ENCODE measurements around the gene CHRNE.

The CHRNE gene

GRCh38 chr17:4944554-4945175 lies 41.8 kb upstream of the CHRNE start:
- H3K4me1 ChIP-seq (ENCODE audit: control insufficient read depth, low read length) = peaks cover 61% of the 10 kb centered on the region
- H3K27me3 ChIP-seq (ENCODE audit: control insufficient read depth, low read length) = no peaks in the 10 kb centered on the region
- H3K36me3 ChIP-seq (ENCODE audit: control insufficient read depth, low read length) = peaks cover 81% of the 10 kb centered on the region
- H3K4me3 ChIP-seq (ENCODE audit: low read length) = peak overlapping the region; percentile 50
- TF ChIP-seq, protein P1, sequence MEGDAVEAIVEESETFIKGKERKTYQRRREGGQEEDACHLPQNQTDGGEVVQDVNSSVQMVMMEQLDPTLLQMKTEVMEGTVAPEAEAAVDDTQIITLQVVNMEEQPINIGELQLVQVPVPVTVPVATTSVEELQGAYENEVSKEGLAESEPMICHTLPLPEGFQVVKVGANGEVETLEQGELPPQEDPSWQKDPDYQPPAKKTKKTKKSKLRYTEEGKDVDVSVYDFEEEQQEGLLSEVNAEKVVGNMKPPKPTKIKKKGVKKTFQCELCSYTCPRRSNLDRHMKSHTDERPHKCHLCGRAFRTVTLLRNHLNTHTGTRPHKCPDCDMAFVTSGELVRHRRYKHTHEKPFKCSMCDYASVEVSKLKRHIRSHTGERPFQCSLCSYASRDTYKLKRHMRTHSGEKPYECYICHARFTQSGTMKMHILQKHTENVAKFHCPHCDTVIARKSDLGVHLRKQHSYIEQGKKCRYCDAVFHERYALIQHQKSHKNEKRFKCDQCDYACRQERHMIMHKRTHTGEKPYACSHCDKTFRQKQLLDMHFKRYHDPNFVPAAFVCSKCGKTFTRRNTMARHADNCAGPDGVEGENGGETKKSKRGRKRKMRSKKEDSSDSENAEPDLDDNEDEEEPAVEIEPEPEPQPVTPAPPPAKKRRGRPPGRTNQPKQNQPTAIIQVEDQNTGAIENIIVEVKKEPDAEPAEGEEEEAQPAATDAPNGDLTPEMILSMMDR (IDR thresholded peaks at IDR 0.05; ENCODE audit: low read depth, low read length, poor library complexity, severe bottlenecking) = no peak
- TF ChIP-seq EZH2phosphoT487 (IDR thresholded peaks at IDR 0.05; ENCODE audit: borderline replicate concordance, low read length) = no peak
- H3K9me3 ChIP-seq (ENCODE audit: control insufficient read depth, insufficient read depth, low read length) = no peaks in the 10 kb centered on the region
- H3K9me2 ChIP-seq (replicated peaks; ENCODE audit: control insufficient read depth, low read length) = no peaks in the 10 kb centered on the region
- H3K79me2 ChIP-seq (ENCODE audit: control insufficient read depth, low read length) = peaks cover 80% of the 10 kb centered on the region
- peaks cover 13% of the 10 kb centered on the region; the same call in 1 of the 2 replicates for H4K20me1 ChIP-seq (ENCODE audit: control insufficient read depth, insufficient read depth, low read depth, low read length)
- H3F3A ChIP-seq (ENCODE audit: control insufficient read depth, insufficient read depth) = peaks cover 71% of the 10 kb centered on the region
- H3K4me2 ChIP-seq (ENCODE audit: low read length) = peak overlapping the region; percentile 94
- H3K27ac ChIP-seq (ENCODE audit: low read depth, low read length) = peak overlapping the region; percentile 99

GRCh38 chr17:4944163-4944553 lies 41.3 kb upstream of the CHRNE start:
- TF ChIP-seq, protein P1 (IDR thresholded peaks at IDR 0.05; ENCODE audit: low read depth, low read length, poor library complexity, severe bottlenecking) = no peak
- no peak for TF ChIP-seq EZH2phosphoT487 (IDR thresholded peaks at IDR 0.05; ENCODE audit: borderline replicate concordance, low read length)
- Histone ChIP-seq H3F3A (ENCODE audit: control insufficient read depth, insufficient read depth) (peaks cover 70% of the 10 kb centered on the region), H3K4me3 (ENCODE audit: low read length) (peak overlapping the region; percentile 50), H3K27ac (ENCODE audit: low read depth, low read length) (peak overlapping the region; percentile 99), H3K27me3 (ENCODE audit: control insufficient read depth, low read length) (no peaks in the 10 kb centered on the region), H3K9me3 (ENCODE audit: control insufficient read depth, insufficient read depth, low read length) (no peaks in the 10 kb centered on the region), H3K4me2 (ENCODE audit: low read length) (peak overlapping the region; percentile 94), H4K20me1 (ENCODE audit: control insufficient read depth, insufficient read depth, low read depth, low read length) (peaks cover 13% of the 10 kb centered on the region; the same call in 1 of the 2 replicates), H3K36me3 (ENCODE audit: control insufficient read depth, low read length) (peaks cover 86% of the 10 kb centered on the region), H3K4me1 (ENCODE audit: control insufficient read depth, low read length) (peaks cover 60% of the 10 kb centered on the region), H3K9me2 (replicated peaks; ENCODE audit: control insufficient read depth, low read length) (no peaks in the 10 kb centered on the region), H3K79me2 (ENCODE audit: control insufficient read depth, low read length) (peaks cover 86% of the 10 kb centered on the region)

DNA sequence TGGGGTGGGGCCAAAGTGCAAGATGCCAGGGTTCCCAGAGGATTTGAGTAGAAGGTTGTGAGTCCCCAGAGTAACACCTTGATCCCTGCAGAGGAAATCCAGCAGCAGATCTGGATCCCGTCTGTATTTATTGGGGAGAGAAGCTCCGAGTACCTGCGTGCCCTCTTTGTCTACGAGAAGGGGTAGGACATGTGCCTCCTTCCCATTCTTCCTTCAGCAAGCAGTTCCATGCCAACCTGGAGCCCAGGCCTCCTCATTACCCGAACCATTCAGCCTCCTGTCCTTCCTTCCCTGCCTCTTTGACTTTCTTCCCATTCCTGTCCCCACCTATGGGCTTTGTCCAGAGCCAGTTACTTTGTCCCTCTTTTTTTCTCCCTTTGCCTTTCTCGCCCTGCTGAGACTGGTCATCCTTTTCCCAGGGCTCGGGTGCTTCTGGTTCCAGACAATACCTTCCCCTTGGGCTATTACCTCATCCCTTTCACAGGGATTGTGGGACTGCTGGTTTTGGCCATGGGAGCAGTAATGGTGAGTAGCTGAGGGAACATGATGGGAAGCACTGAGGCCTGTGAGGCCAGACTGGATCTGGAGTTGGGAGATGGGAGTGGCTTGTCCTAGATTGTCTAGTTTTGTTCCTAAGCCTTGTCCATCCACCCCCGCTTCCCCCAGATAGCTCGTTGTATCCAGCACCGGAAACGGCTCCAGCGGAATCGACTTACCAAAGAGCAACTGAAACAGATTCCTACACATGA lies 40.0 kb upstream of the CHRNE start:
- Histone ChIP-seq H4K20me1 (ENCODE audit: control insufficient read depth, insufficient read depth, low read depth, low read length) (peaks cover 13% of the 10 kb centered on the region; the same call in 1 of the 2 replicates), H3K79me2 (ENCODE audit: control insufficient read depth, low read length) (peaks cover 93% of the 10 kb centered on the region), H3K4me1 (ENCODE audit: control insufficient read depth, low read length) (peaks cover 69% of the 10 kb centered on the region), H3K9me3 (ENCODE audit: control insufficient read depth, insufficient read depth, low read length) (no peaks in the 10 kb centered on the region), H3F3A (ENCODE audit: control insufficient read depth, insufficient read depth) (peaks cover 61% of the 10 kb centered on the region), H3K36me3 (ENCODE audit: control insufficient read depth, low read length) (peaks cover 92% of the 10 kb centered on the region), H3K27me3 (ENCODE audit: control insufficient read depth, low read length) (no peaks in the 10 kb centered on the region), H3K9me2 (replicated peaks; ENCODE audit: control insufficient read depth, low read length) (no peaks in the 10 kb centered on the region), H3K27ac (ENCODE audit: low read depth, low read length) (peak overlapping the region; percentile 99; the same call in 1 of the 2 replicates), H3K4me3 (ENCODE audit: low read length) (peak overlapping the region; percentile 90; the same call in 1 of the 2 replicates), H3K4me2 (ENCODE audit: low read length) (peak overlapping the region; percentile 94)
- no peak for TF ChIP-seq EZH2phosphoT487 (IDR thresholded peaks at IDR 0.05; ENCODE audit: borderline replicate concordance, low read length)
- TF ChIP-seq, protein P1 (IDR thresholded peaks at IDR 0.05; ENCODE audit: low read depth, low read length, poor library complexity, severe bottlenecking) = no peak

Data from DOHH2 (cell line).